Activated CD8-positive, alpha-beta memory T cell treated with anti-CD3 and anti-CD28 coated beads for 48 hours (primary cell): ENCODE measurements around the gene CFH.
"Not testable (repeated sequence)": the region's sequence is repeated elsewhere in the genome, so short reads cannot be mapped to it uniquely, and the experiment has no call there.

ENCODE experiments used
- DNase-seq, 3 experiments: peaks; one replicate each; pipeline ENCODE4 v3.0.0-alpha.2; 2020; ENCODE audit warnings: low read depth in 2 of 3, low spot score in 2 of 3

CFH gene

GRCh38 chr1:196667131-196667530 lies 15.3 kb downstream of the CFH start:
- DNase-seq, result no peak

GRCh38 chr1:196669051-196669450 lies 17.2 kb downstream of the CFH start:
- no peak for DNase-seq

GRCh38 chr1:196669693-196670092 lies 17.9 kb downstream of the CFH start:
- DNase-seq, result no peak

- DNase-seq, result no peak
Measured at GRCh38 chr1:196674908-196675307, 23.1 kb downstream of the CFH start.

- no peak for DNase-seq
Measured at GRCh38 chr1:196677781-196678509, 26.1 kb downstream of the CFH start.

GRCh38 chr1:196678510-196678884 lies 26.7 kb downstream of the CFH start:
- no peak for DNase-seq

- no peak for DNase-seq
Measured at GRCh38 chr1:196680107-196680506, 28.3 kb downstream of the CFH start.

GRCh38 chr1:196684476-196684875 lies 32.6 kb downstream of the CFH start:
- DNase-seq, result no peak

- DNase-seq, result no peak
Measured at GRCh38 chr1:196685506-196685905, 33.7 kb downstream of the CFH start.

- no peak for DNase-seq
Measured at GRCh38 chr1:196689001-196689400, 37.2 kb downstream of the CFH start.

- no peak for DNase-seq
Measured at GRCh38 chr1:196690582-196690981, 38.7 kb downstream of the CFH start.

GRCh38 chr1:196698993-196699392 lies 47.1 kb downstream of the CFH start:
- no peak for DNase-seq

GRCh38 chr1:196701144-196701543 lies 49.3 kb downstream of the CFH start:
- no peak for DNase-seq

- not testable (repeated sequence) for DNase-seq
Measured at GRCh38 chr1:196709892-196710291, 58.0 kb downstream of the CFH start.

GRCh38 chr1:196717868-196718267 lies 66.0 kb downstream of the CFH start:
- DNase-seq, result no peak

- peak in 2 of 3 experiments; percentile 2 to 4 for DNase-seq
Measured at GRCh38 chr1:196723325-196724185, 71.7 kb downstream of the CFH start.

GRCh38 chr1:196732526-196732925 lies 80.7 kb downstream of the CFH start:
- no peak for DNase-seq

GRCh38 chr1:196733091-196733970 lies 81.5 kb downstream of the CFH start:
- no peak for DNase-seq

GRCh38 chr1:196734006-196734405 lies 82.2 kb downstream of the CFH start:
- no peak for DNase-seq

GRCh38 chr1:196734460-196734859 lies 82.6 kb downstream of the CFH start:
- DNase-seq, result no peak

GRCh38 chr1:196738730-196739129 lies 86.9 kb downstream of the CFH start:
- no peak for DNase-seq
